Measurements from ENCODE around the gene EXOC3. TPM values are rescaled to one million over a fixed set of nuclear protein-coding genes. Genes with fewer than 3 reads are reported as not detected.

Gene EXOC3
- total and polyA plus RNA-seq, 7 donors: 18.6 to 68.7 (median 48.2) TPM

DNA sequence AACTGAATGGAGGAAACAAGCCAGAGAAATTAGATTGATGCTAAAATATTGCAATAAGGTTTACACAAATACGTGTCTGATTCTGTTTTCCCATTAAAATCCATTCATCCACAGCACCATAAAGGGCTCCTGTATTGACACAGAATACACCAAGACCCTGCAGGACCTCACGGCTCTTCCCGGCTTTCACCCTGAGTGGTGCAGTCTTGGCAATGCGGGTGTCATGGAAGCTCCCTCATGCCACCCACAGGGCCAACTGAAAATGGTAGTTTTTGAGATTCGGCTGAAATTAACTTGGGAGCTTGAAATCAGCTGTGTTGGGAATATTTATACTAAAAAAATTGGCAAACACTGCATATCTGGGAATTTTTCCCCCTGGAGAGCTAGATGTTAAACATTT, 17.3 kb upstream of the EXOC3 start:
- 22 to 52% methylated on average over 5 of the region's 5 CpGs for WGBS, 2 donors
- H3K9me3 ChIP-seq: no peaks in the 10 kb centered on the region
- no peak overlapping the region for H3K27ac ChIP-seq
- no peaks in the 10 kb centered on the region for H3K27me3 ChIP-seq
- peaks cover 0 to 7% (median 0%) of the 10 kb centered on the region in 4 donors for H3K4me1 ChIP-seq
- peak; percentile 35 for DNase-seq
- intact Hi-C loops (cut with DNase I): no loop called here
- TF ChIP-seq CTCF (IDR thresholded peaks at IDR 0.05): no peak
- no peak for TF ChIP-seq EP300 (IDR thresholded peaks at IDR 0.05)
- no peak for TF ChIP-seq POLR2AphosphoS5 (IDR thresholded peaks at IDR 0.05)
- no peak for TF ChIP-seq POLR2A (IDR thresholded peaks at IDR 0.05)
- no peaks in the 10 kb centered on the region for H3K36me3 ChIP-seq
- no peak overlapping the region for H3K4me3 ChIP-seq

- Histone ChIP-seq H3K9me3 (no peaks in the 10 kb centered on the region), H3K27me3 (no peaks in the 10 kb centered on the region), H3K4me3 (no peak overlapping the region), H3K4me1 (peaks cover 0 to 7% (median 0%) of the 10 kb centered on the region in 4 donors), H3K27ac (no peak overlapping the region), H3K36me3 (no peaks in the 10 kb centered on the region)
- DNase-seq: peak; percentile 12
- 83 to 92% methylated on average over 3 of the region's 3 CpGs for WGBS, 2 donors
- intact Hi-C loops (cut with DNase I): no loop called here
- TF ChIP-seq EP300 (IDR thresholded peaks at IDR 0.05) (no peak), POLR2AphosphoS5 (IDR thresholded peaks at IDR 0.05) (no peak), CTCF (IDR thresholded peaks at IDR 0.05) (no peak), POLR2A (IDR thresholded peaks at IDR 0.05) (no peak)
Measured at GRCh38 chr5:426392-426976, 16.5 kb upstream of the EXOC3 start.

DNA sequence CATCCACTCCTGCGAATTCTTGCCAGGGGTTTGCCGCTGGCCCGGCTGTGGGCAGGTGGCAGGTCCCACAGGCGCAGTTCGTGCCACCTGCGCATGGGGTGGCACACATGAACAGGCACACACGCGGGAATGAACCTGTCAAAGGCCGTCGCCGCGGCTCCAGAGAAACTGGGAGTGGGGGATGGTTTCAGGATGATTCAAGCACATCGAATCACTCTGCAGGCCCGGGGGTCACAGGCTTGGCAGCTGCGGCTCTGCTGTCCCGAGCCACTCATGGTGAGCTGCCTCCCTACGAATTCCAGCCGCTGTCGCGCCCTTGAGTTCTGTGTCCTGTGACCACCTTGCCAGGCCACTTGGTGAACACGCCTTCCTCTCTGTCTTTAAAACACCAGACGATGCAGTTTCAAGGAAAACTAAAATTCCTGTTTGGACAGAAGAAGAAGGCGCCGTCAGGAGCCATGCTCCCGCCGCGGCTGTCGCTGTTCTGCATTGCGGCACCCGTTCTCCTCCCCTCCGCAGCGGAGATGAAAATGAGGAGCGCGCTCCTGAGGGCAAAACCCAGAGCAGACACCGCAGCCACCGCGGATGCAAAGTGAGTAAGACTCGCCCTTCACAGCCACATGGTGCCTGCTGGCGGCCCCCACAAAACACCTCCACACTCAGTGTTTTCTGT, 15.4 kb upstream of the EXOC3 start:
- H3K27ac ChIP-seq: no peak overlapping the region
- no peaks in the 10 kb centered on the region for H3K36me3 ChIP-seq
- TF ChIP-seq EP300 (IDR thresholded peaks at IDR 0.05): no peak
- no peak for TF ChIP-seq CTCF (IDR thresholded peaks at IDR 0.05)
- TF ChIP-seq POLR2AphosphoS5 (IDR thresholded peaks at IDR 0.05): no peak
- TF ChIP-seq POLR2A (IDR thresholded peaks at IDR 0.05): no peak
- DNase-seq: peak; percentile 22
- H3K4me1 ChIP-seq: peaks cover 0 to 7% (median 0%) of the 10 kb centered on the region in 4 donors
- H3K27me3 ChIP-seq: no peaks in the 10 kb centered on the region
- no peak overlapping the region for H3K4me3 ChIP-seq
- intact Hi-C loops (cut with DNase I): no loop called here
- WGBS, 2 donors: 95% methylated on average over 39 of the region's 39 CpGs
- H3K9me3 ChIP-seq: no peaks in the 10 kb centered on the region

DNA sequence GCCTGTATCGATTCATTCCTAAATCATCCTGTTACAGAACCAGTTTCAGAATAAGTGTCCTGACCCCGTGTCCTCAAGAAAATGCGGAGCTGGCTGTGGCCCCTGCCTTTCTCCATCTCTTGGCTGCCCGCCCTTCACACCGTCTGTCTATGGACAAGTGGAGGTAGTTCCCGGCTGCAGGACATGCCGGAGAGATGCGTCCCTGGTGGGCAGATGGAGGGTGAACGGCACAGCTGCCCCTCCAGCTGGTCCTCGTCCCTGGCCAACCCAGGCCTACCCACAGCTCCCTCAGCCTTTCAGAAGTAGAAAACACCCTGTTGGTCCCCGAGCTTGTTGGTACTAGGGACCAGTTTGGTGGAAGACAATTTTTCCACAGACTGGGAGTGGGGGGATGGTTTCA, 14.8 kb upstream of the EXOC3 start:
- Histone ChIP-seq H3K36me3 (no peaks in the 10 kb centered on the region), H3K9me3 (no peaks in the 10 kb centered on the region), H3K27ac (no peak overlapping the region), H3K4me3 (no peak overlapping the region), H3K27me3 (no peaks in the 10 kb centered on the region), H3K4me1 (peaks cover 0 to 7% (median 0%) of the 10 kb centered on the region in 4 donors)
- DNase-seq: peak; percentile 30
- WGBS, 2 donors: 90 to 91% methylated on average over 11 of the region's 11 CpGs
- TF ChIP-seq POLR2AphosphoS5 (IDR thresholded peaks at IDR 0.05): no peak
- no peak for TF ChIP-seq CTCF (IDR thresholded peaks at IDR 0.05)
- TF ChIP-seq EP300 (IDR thresholded peaks at IDR 0.05): no peak
- TF ChIP-seq POLR2A (IDR thresholded peaks at IDR 0.05): no peak
- intact Hi-C loops (cut with DNase I): no loop called here

All from sigmoid colon (tissue), 7 donors.